Muscle layer of duodenum (tissue), 2 donors: Measurements from ENCODE around the gene LOXL3.

Source experiments
- H3K27ac ChIP-seq: one replicate; pipeline ENCODE4 v1.7.0; 2013; ENCODE audit warnings: mild to moderate bottlenecking, low read length
- H3K27me3 ChIP-seq: one replicate; pipeline ENCODE4 v1.7.0; 2013; ENCODE audit warnings: low read depth, mild to moderate bottlenecking, control low read depth, low read length
- H3K36me3 ChIP-seq, 2 donors: one replicate each; pipeline ENCODE4 v1.7.0; 2013; ENCODE audit warnings: low read length in 2 of 2, control low read depth in 1 of 2, mild to moderate bottlenecking in 1 of 2; ENCODE audit not compliant: insufficient read depth in 2 of 2, control insufficient read depth in 1 of 2
- H3K4me1 ChIP-seq, 2 donors: one replicate each; pipeline ENCODE4 v1.7.0; 2013; ENCODE audit warnings: low read length in 2 of 2, mild to moderate bottlenecking in 2 of 2, control low read depth in 1 of 2, moderate library complexity in 1 of 2; ENCODE audit not compliant: insufficient read depth in 2 of 2, control insufficient read depth in 1 of 2
- H3K4me3 ChIP-seq, 2 donors: one replicate each; pipeline ENCODE4 v1.7.0; 2013; ENCODE audit warnings: low read length in 2 of 2, low read depth in 1 of 2, mild to moderate bottlenecking in 1 of 2
- H3K9me3 ChIP-seq, 2 donors: one replicate each; pipeline ENCODE4 v1.7.0; 2013; ENCODE audit warnings: low read length in 2 of 2, control low read depth in 1 of 2, mild to moderate bottlenecking in 1 of 2; ENCODE audit not compliant: control insufficient read depth in 1 of 2
- donor health status: healthy.

Gene LOXL3

DNA sequence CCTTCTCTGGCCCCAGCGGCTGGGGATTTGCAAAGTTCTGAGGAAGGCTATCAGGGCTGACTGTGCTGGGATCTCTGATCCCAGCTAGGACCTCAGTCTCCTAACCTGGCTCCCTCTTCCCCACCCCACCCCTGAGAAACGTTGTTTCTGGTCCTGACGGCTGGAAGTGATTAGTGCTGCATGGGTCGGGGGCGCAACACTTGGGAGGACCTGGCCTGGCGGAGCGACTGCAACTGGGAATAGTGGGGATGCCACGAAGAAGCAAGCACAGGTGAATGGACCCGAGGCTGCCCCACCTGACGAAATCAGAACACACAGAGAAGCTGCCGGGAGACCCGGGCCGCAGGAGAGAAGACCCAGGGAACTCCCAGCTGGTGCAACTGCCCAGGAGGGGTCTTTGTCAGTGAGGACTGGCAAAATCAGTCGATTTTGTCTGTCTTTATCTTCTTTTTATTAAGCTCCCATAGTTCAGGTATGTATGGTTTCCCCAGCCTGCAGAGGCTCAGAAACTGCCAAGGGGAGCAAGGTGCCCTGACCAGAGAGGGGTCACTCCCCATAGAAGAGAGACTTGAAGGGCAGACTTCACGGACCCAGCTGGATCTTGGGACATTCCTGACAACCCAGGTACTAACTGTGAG lies 53.7 kb downstream of the LOXL3 start:
- no peaks in the 10 kb centered on the region for H3K9me3 ChIP-seq
- peaks cover 7 to 52% of the 10 kb centered on the region in 2 donors for H3K4me1 ChIP-seq
- no peak overlapping the region for H3K27ac ChIP-seq
- H3K36me3 ChIP-seq, result peaks cover 5 to 10% of the 10 kb centered on the region in 2 donors
- peaks cover 38% of the 10 kb centered on the region for H3K27me3 ChIP-seq
- H3K4me3 ChIP-seq, result peak overlapping the region in 1 of 2 donors; percentile 54

DNA sequence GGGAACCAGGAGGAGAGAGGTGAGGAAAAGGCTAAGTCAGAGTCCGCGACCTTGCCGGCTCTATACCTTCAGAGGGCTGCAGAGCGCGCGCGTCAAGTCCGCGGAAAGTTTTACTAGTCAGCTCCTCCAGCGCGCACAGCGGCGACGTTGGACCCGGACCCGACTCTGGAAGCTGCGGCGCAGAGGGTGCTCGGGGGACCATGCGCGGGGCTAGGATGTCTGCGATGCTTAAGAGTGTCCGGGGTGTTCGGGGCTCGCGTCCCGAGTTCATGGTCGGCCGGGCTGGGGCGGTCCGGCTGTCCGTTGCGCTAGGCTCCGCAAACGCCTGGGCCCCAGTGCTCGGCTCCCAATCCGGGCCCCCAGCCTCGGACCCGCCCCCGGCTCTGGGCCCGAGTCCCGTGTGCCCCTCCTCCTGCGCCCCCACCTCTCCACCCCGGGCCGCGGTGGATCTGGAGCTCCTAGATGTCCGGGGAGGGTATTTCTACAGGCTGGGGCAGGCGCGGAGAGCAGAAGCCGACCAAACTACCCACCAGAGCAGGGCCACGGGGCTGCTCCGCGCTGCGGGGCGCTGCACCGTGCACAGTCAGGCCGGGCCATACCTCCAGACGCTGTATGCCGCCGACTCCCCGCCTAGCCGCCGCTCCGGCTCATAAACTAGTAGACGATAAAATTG lies 54.3 kb downstream of the LOXL3 start, which contains the start of gene LBX2:
Gene LBX2 (minus strand): TSS at position 337 of the 673 bp plus-strand sequence. CDS start 66 bp downstream, at position 271.
- Histone ChIP-seq H3K9me3 (no peaks in the 10 kb centered on the region), H3K4me1 (peaks cover 7 to 46% of the 10 kb centered on the region in 2 donors), H3K4me3 (peak within 1 kb of the TSS; percentile 52 to 54), H3K27me3 (peaks cover 38% of the 10 kb centered on the region), H3K27ac (no peak within 1 kb of the TSS), H3K36me3 (peaks cover 0 to 4% of the 10 kb centered on the region in 2 donors)

DNA sequence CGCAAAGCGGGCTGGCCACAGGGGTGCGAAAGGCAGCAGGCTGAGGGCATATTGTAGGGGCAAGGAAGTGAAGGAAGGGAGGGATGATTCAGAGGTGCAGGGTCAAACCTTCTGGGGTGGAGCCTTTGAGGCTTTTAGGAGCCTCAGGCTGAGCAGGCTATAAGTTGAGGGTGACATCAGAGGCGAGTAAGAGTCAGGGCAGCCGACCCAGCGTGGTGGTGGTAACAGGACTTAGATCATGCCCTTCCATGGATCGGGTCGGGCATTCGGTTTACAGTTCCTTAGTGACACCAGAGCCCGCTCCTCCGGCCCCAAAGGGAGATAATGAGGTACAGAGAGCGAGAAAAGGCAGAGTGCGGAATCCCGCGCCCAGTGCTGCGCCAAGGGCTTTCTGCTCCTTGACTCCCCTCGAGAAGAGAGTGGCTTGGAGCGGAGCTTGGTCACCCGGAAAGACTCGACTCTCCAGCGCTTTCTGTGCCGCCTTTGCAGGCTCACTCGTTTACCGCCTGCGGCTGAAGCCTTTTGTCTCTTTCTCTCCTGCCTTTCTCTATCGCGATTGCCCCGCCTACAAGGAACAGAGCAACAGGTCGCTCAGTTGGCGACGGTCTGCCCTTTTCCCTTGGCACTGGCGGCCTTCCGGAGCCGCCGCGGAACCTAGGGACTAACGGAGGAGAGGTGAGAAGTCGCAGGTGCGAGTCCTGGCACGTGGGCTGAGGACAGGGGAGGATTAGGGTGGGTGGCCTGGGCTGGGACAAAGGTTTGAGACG lies 55.1 kb downstream of the LOXL3 start:
- H3K27me3 ChIP-seq, result peaks cover 38% of the 10 kb centered on the region
- H3K27ac ChIP-seq, result no peak overlapping the region
- H3K9me3 ChIP-seq, result no peaks in the 10 kb centered on the region
- peaks cover 5 to 6% of the 10 kb centered on the region in 2 donors for H3K36me3 ChIP-seq
- peak overlapping the region; percentile 52 to 54 for H3K4me3 ChIP-seq
- peaks cover 3 to 41% of the 10 kb centered on the region in 2 donors for H3K4me1 ChIP-seq

DNA sequence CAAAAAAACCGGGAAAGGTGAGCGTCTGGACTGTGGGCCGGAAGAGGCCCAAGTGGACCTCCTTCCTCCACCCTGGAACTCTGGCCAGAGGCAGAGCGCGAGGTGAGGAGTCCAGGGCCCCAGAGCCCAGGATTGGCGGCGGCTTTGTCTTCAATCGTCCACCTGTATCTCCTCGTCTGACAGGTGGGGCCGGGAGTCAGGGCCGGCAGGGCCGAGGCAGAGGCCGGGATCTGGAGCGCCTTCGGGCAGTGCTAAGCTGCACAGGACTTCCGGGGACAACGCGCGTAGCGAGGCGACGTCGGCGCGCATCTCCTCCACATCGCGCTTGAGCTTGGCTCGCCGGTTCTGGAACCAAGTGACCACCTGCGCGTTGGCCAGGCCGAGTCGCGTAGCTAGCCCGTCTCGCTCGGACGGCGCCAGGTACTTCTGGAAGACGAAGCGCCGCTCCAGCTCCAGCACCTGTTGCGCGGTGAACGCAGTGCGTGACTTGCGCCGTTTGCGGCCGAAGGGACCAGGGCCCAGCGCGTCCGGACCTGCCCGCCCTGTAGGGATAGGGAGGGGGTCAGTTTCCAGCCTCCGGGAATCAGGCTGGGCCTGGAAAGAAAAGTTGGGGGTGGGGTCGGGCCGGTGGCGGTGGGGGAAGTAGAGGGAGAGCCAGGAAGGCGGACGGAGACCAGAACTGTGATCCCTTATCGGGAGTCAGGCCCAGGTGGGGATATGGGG lies 55.8 kb downstream of the LOXL3 start:
- H3K27ac ChIP-seq, result no peak overlapping the region
- peaks cover 12 to 14% of the 10 kb centered on the region in 2 donors for H3K36me3 ChIP-seq
- peak overlapping the region; percentile 52 to 54 for H3K4me3 ChIP-seq
- H3K27me3 ChIP-seq, result peaks cover 38% of the 10 kb centered on the region
- H3K4me1 ChIP-seq, result peaks cover 3 to 34% of the 10 kb centered on the region in 2 donors
- H3K9me3 ChIP-seq, result no peaks in the 10 kb centered on the region

DNA sequence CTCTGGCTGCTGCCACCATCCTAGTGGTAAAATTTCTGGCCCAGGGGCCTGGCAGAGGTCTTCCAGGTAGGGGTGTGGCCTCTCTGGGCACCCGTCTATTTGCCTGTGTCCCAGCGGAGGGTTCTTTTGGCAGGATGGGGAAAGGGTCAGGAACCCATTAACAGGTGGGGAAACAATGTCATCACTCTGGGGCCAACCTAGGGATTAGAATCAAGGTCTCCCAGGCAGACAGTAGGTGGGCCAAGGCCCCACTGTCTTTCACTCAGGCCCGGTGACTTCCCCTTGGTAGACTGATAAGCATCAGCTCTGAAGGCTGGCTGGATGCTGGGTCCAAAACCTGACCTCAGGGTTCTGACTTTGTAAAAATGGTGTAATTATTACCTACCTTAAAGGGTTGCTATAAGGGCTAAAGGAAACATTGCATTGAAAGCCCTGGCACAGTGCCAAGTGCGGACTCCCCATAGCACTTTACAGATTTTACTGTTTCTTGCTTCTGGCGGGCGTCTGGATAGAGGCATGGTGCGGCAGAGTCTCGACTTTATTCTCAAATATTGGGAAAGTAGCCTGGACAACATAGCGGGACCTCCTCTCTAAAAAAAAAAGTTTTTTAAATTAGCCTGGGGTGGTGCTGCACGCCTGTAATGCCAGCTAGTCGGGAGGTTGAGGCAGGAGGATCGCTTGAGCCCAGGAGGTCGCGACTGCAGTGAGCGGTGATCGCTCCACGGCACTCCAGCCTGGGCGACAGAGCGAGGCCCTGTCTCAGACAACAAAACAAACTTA lies 56.6 kb downstream of the LOXL3 start:
- H3K27ac ChIP-seq, result no peak overlapping the region
- H3K27me3 ChIP-seq, result peaks cover 38% of the 10 kb centered on the region
- peak overlapping the region in 1 of 2 donors; percentile 54 for H3K4me3 ChIP-seq
- H3K4me1 ChIP-seq, result peaks cover 3 to 30% of the 10 kb centered on the region in 2 donors
- peaks cover 20 to 21% of the 10 kb centered on the region in 2 donors for H3K36me3 ChIP-seq
- no peaks in the 10 kb centered on the region for H3K9me3 ChIP-seq

DNA sequence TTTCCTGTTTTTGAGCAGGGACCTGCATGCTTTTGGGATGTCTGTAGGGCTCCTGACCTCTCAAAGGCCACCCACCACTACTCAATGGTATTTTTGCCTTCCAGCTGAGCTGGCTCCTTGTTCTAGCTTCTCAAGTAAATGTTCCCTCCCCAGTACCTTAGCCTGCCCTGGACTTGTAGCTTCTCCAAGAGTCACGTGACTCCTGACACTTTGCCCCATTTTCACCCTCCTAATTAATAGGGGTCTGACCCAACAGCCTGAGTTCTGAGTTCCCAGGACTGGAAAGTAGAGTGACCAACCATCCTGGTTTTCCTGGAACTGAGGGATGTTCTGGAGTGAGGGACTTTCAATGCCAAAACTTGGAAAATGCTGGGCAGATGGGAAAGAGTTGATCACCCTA lies 58.3 kb downstream of the LOXL3 start:
- Histone ChIP-seq H3K27me3 (peaks cover 27% of the 10 kb centered on the region), H3K4me1 (peaks cover 3 to 30% of the 10 kb centered on the region in 2 donors), H3K4me3 (no peak overlapping the region), H3K36me3 (peaks cover 37 to 39% of the 10 kb centered on the region in 2 donors), H3K9me3 (no peaks in the 10 kb centered on the region), H3K27ac (no peak overlapping the region)

DNA sequence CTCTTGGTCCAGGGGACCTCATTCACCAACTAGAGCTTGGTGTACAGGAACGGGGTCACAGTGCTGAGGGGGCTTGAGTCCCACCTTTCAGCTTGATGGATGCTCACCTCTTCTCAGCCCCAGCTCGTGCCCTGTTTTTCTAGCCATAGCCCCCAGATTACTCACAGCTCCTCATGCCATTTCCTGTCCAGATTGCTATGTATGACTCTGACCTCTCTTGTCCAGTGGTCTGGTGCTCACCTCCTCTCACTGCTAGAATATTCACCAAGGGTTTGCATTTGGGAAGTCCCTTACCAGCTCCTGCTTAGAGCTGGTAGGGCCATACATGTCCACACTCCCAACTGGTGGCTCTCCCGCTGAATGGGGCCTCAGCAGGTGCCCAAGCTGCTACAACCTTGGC lies 60.2 kb downstream of the LOXL3 start:
- H3K4me3 ChIP-seq, result no peak overlapping the region
- peaks cover 10% of the 10 kb centered on the region for H3K27me3 ChIP-seq
- H3K4me1 ChIP-seq, result peaks cover 2 to 14% of the 10 kb centered on the region in 2 donors
- H3K36me3 ChIP-seq, result peaks cover 40 to 50% of the 10 kb centered on the region in 2 donors
- H3K27ac ChIP-seq, result no peak overlapping the region
- H3K9me3 ChIP-seq, result no peaks in the 10 kb centered on the region

DNA sequence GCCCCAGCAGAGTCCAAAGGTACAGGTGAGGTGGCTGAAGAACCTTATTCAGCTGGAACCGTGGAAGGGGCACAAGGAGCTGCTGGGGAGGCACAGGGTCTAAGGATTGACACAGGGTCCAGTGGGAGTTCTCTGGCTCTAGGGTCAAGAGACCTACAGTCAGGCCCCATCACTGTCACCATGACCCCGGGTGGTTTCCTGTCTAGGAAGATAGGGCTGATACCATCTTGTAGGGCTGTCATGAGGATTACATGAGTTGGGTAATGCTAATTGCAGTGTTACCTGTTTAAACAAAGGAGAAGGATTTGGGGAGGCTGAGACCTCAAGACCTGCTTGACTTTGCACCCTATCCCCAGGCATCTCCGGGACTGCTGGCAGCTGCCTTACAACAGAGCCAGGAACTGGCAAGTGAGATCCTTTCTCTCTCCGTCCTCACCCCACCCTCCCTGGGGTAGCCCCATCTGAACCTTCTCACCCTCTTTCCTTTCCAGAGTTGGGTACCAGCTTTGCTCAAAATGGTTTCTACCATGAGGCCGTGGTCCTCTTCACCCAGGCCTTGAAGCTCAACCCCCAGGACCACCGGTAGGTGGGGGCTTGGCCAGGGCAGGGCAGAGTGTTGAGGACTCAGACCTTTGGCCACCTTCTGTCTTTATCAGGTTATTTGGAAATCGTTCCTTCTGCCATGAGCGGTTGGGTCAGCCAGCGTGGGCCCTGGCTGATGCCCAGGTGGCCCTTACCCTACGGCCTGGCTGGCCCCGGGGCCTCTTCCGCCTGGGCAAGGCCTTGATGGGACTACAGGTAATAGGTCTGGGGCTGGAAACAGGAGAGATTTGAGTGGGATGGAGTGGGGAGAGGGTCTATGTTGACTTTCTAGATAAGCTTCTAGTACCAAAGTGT lies 61.8 kb downstream of the LOXL3 start:
- H3K9me3 ChIP-seq, result no peaks in the 10 kb centered on the region
- no peak overlapping the region for H3K4me3 ChIP-seq
- H3K27me3 ChIP-seq, result peaks cover 2% of the 10 kb centered on the region
- H3K4me1 ChIP-seq, result no peaks in the 10 kb centered on the region
- no peak overlapping the region for H3K27ac ChIP-seq
- H3K36me3 ChIP-seq, result peaks cover 40 to 60% of the 10 kb centered on the region in 2 donors

DNA sequence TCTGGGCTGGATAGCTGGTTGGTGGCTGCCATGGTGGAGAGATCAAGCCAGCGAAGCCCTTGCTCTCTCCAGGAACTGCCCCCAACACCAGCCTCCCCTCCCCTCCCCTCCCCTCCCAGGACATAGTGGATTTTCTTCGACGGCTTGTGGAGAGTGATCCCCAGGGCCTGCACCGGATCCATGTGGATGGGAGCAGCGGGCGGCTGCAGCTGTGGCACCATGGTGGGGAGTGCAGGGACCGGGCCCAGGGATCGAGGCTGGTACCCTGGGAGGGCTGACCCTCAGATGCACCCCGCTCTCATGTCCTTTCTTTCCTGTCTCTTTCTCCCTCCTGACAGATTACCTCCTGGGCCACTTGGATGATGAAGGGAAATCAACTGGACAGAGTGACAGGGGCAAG lies 63.8 kb downstream of the LOXL3 start:
- no peaks in the 10 kb centered on the region for H3K9me3 ChIP-seq
- H3K27me3 ChIP-seq, result no peaks in the 10 kb centered on the region
- H3K27ac ChIP-seq, result no peak overlapping the region
- H3K36me3 ChIP-seq, result peaks cover 44 to 73% of the 10 kb centered on the region in 2 donors
- H3K4me1 ChIP-seq, result no peaks in the 10 kb centered on the region
- no peak overlapping the region for H3K4me3 ChIP-seq
